Body of pancreas (tissue), 4 donors: ENCODE measurements around the gene AGTRAP.

ENCODE experiments used
- POLR2A ChIP-seq, 3 donors: fragments of 450-650 bp; IDR thresholded peaks; one replicate each; pipeline ENCODE4 v1.6.1; 2016; ENCODE audit warnings: antibody characterized with exemption in 3 of 3, mild to moderate bottlenecking in 2 of 3
- TF ChIP-seq, protein P1 (sequence below), 7 experiments: fragments of 450-650 bp in 4 of 7; fragments of 200-600 bp in 3 of 7; sonication (generic) in 3 of 7; IDR thresholded peaks; one replicate each; pipeline ENCODE4 v1.5.1; 2016 to 2019; ENCODE audit warnings: antibody characterized with exemption in 7 of 7

- TF ChIP-seq, protein P1, sequence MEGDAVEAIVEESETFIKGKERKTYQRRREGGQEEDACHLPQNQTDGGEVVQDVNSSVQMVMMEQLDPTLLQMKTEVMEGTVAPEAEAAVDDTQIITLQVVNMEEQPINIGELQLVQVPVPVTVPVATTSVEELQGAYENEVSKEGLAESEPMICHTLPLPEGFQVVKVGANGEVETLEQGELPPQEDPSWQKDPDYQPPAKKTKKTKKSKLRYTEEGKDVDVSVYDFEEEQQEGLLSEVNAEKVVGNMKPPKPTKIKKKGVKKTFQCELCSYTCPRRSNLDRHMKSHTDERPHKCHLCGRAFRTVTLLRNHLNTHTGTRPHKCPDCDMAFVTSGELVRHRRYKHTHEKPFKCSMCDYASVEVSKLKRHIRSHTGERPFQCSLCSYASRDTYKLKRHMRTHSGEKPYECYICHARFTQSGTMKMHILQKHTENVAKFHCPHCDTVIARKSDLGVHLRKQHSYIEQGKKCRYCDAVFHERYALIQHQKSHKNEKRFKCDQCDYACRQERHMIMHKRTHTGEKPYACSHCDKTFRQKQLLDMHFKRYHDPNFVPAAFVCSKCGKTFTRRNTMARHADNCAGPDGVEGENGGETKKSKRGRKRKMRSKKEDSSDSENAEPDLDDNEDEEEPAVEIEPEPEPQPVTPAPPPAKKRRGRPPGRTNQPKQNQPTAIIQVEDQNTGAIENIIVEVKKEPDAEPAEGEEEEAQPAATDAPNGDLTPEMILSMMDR (IDR thresholded peaks at IDR 0.05), result no peak
- no peak for TF ChIP-seq POLR2A (IDR thresholded peaks at IDR 0.05)
Measured at GRCh38 chr1:11769274-11769673, 33.3 kb downstream of the AGTRAP start.
